NT2/D1 (cell line): Measurements from ENCODE around the gene MYORG.
"Not testable (repeated sequence)": the region's sequence is repeated elsewhere in the genome, so short reads cannot be mapped to it uniquely, and the experiment has no call there.

Experiments
- DNase-seq: peaks from one replicate; pipeline ENCODE4 v3.0.0-alpha.2; 2011; ENCODE audit warnings: low read depth, low spot score
- H3K27me3 ChIP-seq: 2 replicates; pipeline ENCODE4 v1.6.0; 2011; ENCODE audit warnings: mild to moderate bottlenecking; ENCODE audit not compliant: insufficient read length, insufficient read depth
- H3K36me3 ChIP-seq: 2 replicates; pipeline ENCODE4 v1.6.1; 2011; ENCODE audit warnings: mild to moderate bottlenecking, low read length, mixed read lengths; ENCODE audit not compliant: insufficient read depth, insufficient read length
- H3K4me1 ChIP-seq: 2 replicates; pipeline ENCODE4 v1.5.1; 2011; ENCODE audit not compliant: insufficient read depth, insufficient read length
- H3K4me3 ChIP-seq: 2 replicates; pipeline ENCODE4 v1.5.1; 2011; ENCODE audit warnings: low read depth; ENCODE audit not compliant: insufficient read length
- H3K9ac ChIP-seq: 2 replicates; pipeline ENCODE4 v1.6.0; 2011; ENCODE audit warnings: low read depth; ENCODE audit not compliant: insufficient read length
- H3K9me3 ChIP-seq: 2 replicates; pipeline ENCODE4 v1.5.1; 2011; ENCODE audit warnings: mild to moderate bottlenecking, low read length; ENCODE audit not compliant: insufficient read depth
- SUZ12 ChIP-seq: IDR thresholded peaks from 2 replicates; pipeline ENCODE4 v1.6.1; 2011; ENCODE audit not compliant: insufficient read length, insufficient read depth; ENCODE audit errors: extremely low read depth
- YY1 ChIP-seq: IDR thresholded peaks from 2 replicates; pipeline ENCODE4 v1.6.1; 2011; ENCODE audit not compliant: insufficient read length, insufficient read depth
- ZNF274 ChIP-seq: IDR thresholded peaks from 2 replicates; pipeline ENCODE4 v1.6.1; 2011; ENCODE audit warnings: mild to moderate bottlenecking, low read depth, low read length

The MYORG gene

GRCh38 chr9:34371886-34372466 lies 4.7 kb downstream of the MYORG start:
- no peak for TF ChIP-seq YY1
- TF ChIP-seq ZNF274 = no peak
- TF ChIP-seq SUZ12 = no peak
- H3K9ac ChIP-seq = no peak overlapping the region
- H3K27me3 ChIP-seq = no peaks in the 10 kb centered on the region
- H3K4me1 ChIP-seq = peaks cover 6% of the 10 kb centered on the region
- peaks cover 35% of the 10 kb centered on the region; the same call in 1 of the 2 replicates for H3K9me3 ChIP-seq
- H3K36me3 ChIP-seq = peaks cover 38% of the 10 kb centered on the region
- no peak for DNase-seq
- no peak overlapping the region for H3K4me3 ChIP-seq

GRCh38 chr9:34370970-34371880 lies 5.5 kb downstream of the MYORG start:
- H3K9ac ChIP-seq = no peak overlapping the region
- no peak for DNase-seq
- H3K27me3 ChIP-seq = no peaks in the 10 kb centered on the region
- H3K4me3 ChIP-seq = no peak overlapping the region
- peaks cover 38% of the 10 kb centered on the region for H3K36me3 ChIP-seq
- peaks cover 35% of the 10 kb centered on the region; the same call in 1 of the 2 replicates for H3K9me3 ChIP-seq
- peaks cover 6% of the 10 kb centered on the region for H3K4me1 ChIP-seq
- TF ChIP-seq YY1 (no peak), ZNF274 (no peak), SUZ12 (no peak)

- no peak for DNase-seq
- Histone ChIP-seq H3K4me3 (no peak overlapping the region), H3K4me1 (peaks cover 6% of the 10 kb centered on the region), H3K9me3 (peaks cover 35% of the 10 kb centered on the region; the same call in 1 of the 2 replicates), H3K36me3 (peaks cover 38% of the 10 kb centered on the region), H3K9ac (no peak overlapping the region), H3K27me3 (no peaks in the 10 kb centered on the region)
- TF ChIP-seq ZNF274 (no peak), YY1 (no peak), SUZ12 (no peak)
Measured at GRCh38 chr9:34370335-34370969, 6.2 kb downstream of the MYORG start.

GRCh38 chr9:34369636-34370035 lies 7.1 kb downstream of the MYORG start:
- peaks cover 38% of the 10 kb centered on the region for H3K36me3 ChIP-seq
- peaks cover 2% of the 10 kb centered on the region for H3K4me1 ChIP-seq
- no peak overlapping the region for H3K9ac ChIP-seq
- peaks cover 35% of the 10 kb centered on the region; the same call in 1 of the 2 replicates for H3K9me3 ChIP-seq
- no peak overlapping the region for H3K4me3 ChIP-seq
- no peaks in the 10 kb centered on the region for H3K27me3 ChIP-seq
- TF ChIP-seq SUZ12 = no peak
- no peak for TF ChIP-seq ZNF274
- TF ChIP-seq YY1 = no peak
- DNase-seq = no peak

GRCh38 chr9:34368796-34369195 lies 7.9 kb downstream of the MYORG start:
- Histone ChIP-seq H3K36me3 (peaks cover 38% of the 10 kb centered on the region), H3K9me3 (peaks cover 35% of the 10 kb centered on the region; the same call in 1 of the 2 replicates)
- DNase-seq, H3K4me1 ChIP-seq, H3K4me3 ChIP-seq, H3K27me3 ChIP-seq, H3K9ac ChIP-seq: not testable (repeated sequence)

GRCh38 chr9:34367751-34368410 lies 8.8 kb downstream of the MYORG start:
- not testable (repeated sequence) for H3K4me3 ChIP-seq, H3K4me1 ChIP-seq

GRCh38 chr9:34366365-34366764 lies 10.3 kb downstream of the MYORG start:
- no peak overlapping the region for H3K9ac ChIP-seq
- no peak for TF ChIP-seq YY1
- no peak for TF ChIP-seq SUZ12
- no peak for TF ChIP-seq ZNF274
- peaks cover 24% of the 10 kb centered on the region for H3K36me3 ChIP-seq
- H3K4me3 ChIP-seq = no peak overlapping the region
- no peaks in the 10 kb centered on the region for H3K27me3 ChIP-seq
- H3K9me3 ChIP-seq = peaks cover 24% of the 10 kb centered on the region; the same call in 1 of the 2 replicates
- H3K4me1 ChIP-seq = peaks cover 10% of the 10 kb centered on the region
- DNase-seq = no peak

More at GRCh38 chr9:34367751-34368410, 8.8 kb downstream of the MYORG start:
- H3K9ac ChIP-seq, H3K27me3 ChIP-seq, DNase-seq: not testable (repeated sequence)
- Histone ChIP-seq H3K36me3 (peaks cover 38% of the 10 kb centered on the region), H3K9me3 (peaks cover 35% of the 10 kb centered on the region; the same call in 1 of the 2 replicates)
